Measurements from ENCODE around the gene MYH11.

GRCh38 chr16:15777533-15778203 lies 79.2 kb downstream of the MYH11 start:
- no peak for TF ChIP-seq CTCF (IDR thresholded peaks at IDR 0.05 in 8 of 11, conservative IDR thresholded peaks at IDR 0.05 in 3 of 11)
- no peak for TF ChIP-seq POLR2AphosphoS5 (IDR thresholded peaks at IDR 0.05)
- TF ChIP-seq POLR2A (IDR thresholded peaks at IDR 0.05): no peak

Data from spleen (tissue), 7 donors.